GM12873 (cell line): ENCODE results near the gene DEGS2.

Experiments used
- CTCF ChIP-seq: IDR thresholded peaks from 2 replicates; pipeline ENCODE4 v1.5.1; 2012; ENCODE audit warnings: low read depth, mild to moderate bottlenecking, moderate library complexity, low read length, control low read depth; ENCODE audit not compliant: insufficient read depth; ENCODE audit errors: missing control alignments

Gene DEGS2

GRCh38 chr14:100193417-100194357 lies 34.2 kb upstream of the DEGS2 start:
- TF ChIP-seq CTCF, result peak; percentile 29

- TF ChIP-seq CTCF, result peak; percentile 66
Observed at GRCh38 chr14:100192672-100193416, 33.4 kb upstream of the DEGS2 start.

DNA sequence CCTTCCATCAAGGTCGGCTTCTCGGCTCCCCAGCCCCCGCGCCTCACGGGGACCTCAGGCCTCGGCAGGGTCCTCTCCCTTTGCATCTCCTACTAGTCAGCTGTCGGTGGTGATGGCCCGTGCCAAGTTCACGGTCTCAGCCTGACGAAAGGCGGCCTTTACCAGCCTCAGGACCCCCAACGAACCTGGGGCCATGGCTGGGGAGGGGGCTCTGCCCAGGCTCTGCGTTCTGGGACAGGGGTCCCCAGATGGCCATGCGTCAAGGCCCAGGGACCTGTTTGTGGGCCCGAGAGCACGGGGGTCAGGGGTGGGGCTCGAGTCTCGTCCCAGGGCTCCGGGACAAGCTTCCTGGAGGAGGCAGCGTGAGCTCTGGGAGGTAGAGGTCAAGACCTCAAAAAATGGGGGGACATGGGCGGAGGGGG lies 32.8 kb upstream of the DEGS2 start:
- no peak for TF ChIP-seq CTCF

- no peak for TF ChIP-seq CTCF
Observed at GRCh38 chr14:100191584-100192249, 32.3 kb upstream of the DEGS2 start.

DNA sequence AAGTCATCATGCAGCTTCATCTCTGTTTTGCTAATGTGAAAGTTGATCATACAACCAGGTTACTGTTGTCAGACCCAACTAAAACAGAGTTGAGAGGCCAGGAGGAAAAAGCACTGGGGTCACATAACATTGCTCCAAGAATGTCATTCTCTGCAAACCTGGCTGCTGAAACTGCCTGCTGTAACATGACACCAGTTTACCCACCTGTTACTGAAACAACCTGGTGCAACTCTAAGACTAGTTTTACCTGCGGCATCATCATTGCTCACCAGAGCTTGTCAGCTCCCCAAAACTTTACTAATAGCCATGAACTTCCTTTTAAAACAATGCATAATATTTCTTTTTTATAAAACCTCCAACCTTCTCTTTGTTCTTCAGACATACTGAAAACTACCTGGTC lies 30.7 kb upstream of the DEGS2 start:
- no peak for TF ChIP-seq CTCF

DNA sequence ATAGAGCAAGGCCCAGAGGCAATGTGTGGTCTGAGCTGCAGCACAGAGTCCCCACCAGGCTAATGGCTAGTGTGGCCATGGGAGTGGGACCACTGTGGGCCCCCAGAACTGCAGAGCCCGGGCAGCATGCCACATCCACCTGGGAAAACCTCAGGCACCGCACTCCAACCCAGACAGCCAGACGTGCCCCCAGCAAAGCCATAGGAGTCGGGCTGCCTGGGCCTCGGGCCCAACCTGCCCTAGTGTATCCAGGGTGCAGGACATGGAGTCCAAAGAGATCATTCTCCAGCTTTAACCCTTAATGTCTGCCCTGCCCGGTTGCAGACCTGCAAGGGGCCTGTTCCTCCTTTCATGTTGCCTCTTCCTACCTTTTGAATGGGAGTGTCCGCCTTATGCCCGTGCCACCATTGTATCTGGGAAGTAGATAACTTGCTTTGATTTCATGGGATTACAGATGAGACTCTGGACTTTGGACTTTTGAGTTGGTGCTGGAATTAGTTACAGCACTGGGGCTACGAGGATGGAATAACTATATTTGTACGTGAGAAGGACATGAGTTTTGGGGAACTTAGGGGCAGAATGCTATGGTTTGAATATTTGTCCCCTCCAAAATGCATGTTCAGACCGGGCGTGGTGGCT lies 29.1 kb upstream of the DEGS2 start:
- no peak for TF ChIP-seq CTCF

GRCh38 chr14:100187247-100187833 lies 27.9 kb upstream of the DEGS2 start:
- TF ChIP-seq CTCF, result no peak
